ENCODE measurements around the gene UROC1. TPM values are rescaled to one million over a fixed set of nuclear protein-coding genes. Genes with fewer than 3 reads are reported as not detected.

Gene UROC1
- total RNA-seq, 1 donor from 2014 or later, result not detected

GRCh38 chr3:126468028-126468891 is 49.3 kb downstream of the UROC1 start:
- TF ChIP-seq CTCF (IDR thresholded peaks at IDR 0.05), result no peak
- Mint-ChIP-seq H3K27ac (no peak overlapping the region), H3K9me3 (no peaks in the 10 kb centered on the region), H3K36me3 (ENCODE audit: low read depth) (peaks cover 91% of the 10 kb centered on the region), H3K4me3 (no peak overlapping the region), H3K27me3 (no peaks in the 10 kb centered on the region), H3K4me1 (peaks cover 19% of the 10 kb centered on the region)
- no peak for DNase-seq
- intact Hi-C loops (cut with micrococcal nuclease), result no loop called here
- ChIA-PET POLR2A (no interaction called here), CTCF (no interaction called here)
- no peak for ATAC-seq (ENCODE audit: low read depth)

- no peak for TF ChIP-seq CTCF (IDR thresholded peaks at IDR 0.05)
- intact Hi-C loops (cut with micrococcal nuclease), result no loop called here
- ChIA-PET CTCF (no interaction called here), POLR2A (no interaction called here)
- H3K4me1 Mint-ChIP-seq, result peaks cover 13% of the 10 kb centered on the region
- no peak overlapping the region for H3K27ac Mint-ChIP-seq
- no peak overlapping the region for H3K4me3 Mint-ChIP-seq
- H3K9me3 Mint-ChIP-seq, result no peaks in the 10 kb centered on the region
- ATAC-seq (ENCODE audit: low read depth), result no peak
- no peak for DNase-seq
- H3K27me3 Mint-ChIP-seq, result no peaks in the 10 kb centered on the region
- peaks cover 91% of the 10 kb centered on the region for H3K36me3 Mint-ChIP-seq (ENCODE audit: low read depth)
Measured at GRCh38 chr3:126467611-126467955, 50.0 kb downstream of the UROC1 start.

GRCh38 chr3:126466886-126467610 is 50.5 kb downstream of the UROC1 start:
- CTCF ChIA-PET, result no interaction called here
- Mint-ChIP-seq H3K36me3 (ENCODE audit: low read depth) (peaks cover 91% of the 10 kb centered on the region), H3K27me3 (no peaks in the 10 kb centered on the region), H3K4me3 (no peak overlapping the region), H3K9me3 (no peaks in the 10 kb centered on the region), H3K4me1 (peaks cover 7% of the 10 kb centered on the region), H3K27ac (no peak overlapping the region)
- no peak for DNase-seq
- intact Hi-C loops (cut with micrococcal nuclease), result no loop called here
- POLR2A ChIA-PET, result no interaction called here
- TF ChIP-seq CTCF (IDR thresholded peaks at IDR 0.05), result no peak
- no peak for ATAC-seq (ENCODE audit: low read depth)

GRCh38 chr3:126465928-126466544 is 51.5 kb downstream of the UROC1 start:
- CTCF ChIA-PET, result no interaction called here
- peaks cover 4% of the 10 kb centered on the region for H3K4me1 Mint-ChIP-seq

More at GRCh38 chr3:126465928-126466544, 51.5 kb downstream of the UROC1 start:
- Mint-ChIP-seq H3K36me3 (ENCODE audit: low read depth) (peaks cover 93% of the 10 kb centered on the region), H3K27me3 (no peaks in the 10 kb centered on the region), H3K4me3 (no peak overlapping the region), H3K27ac (no peak overlapping the region), H3K9me3 (no peaks in the 10 kb centered on the region)
- POLR2A ChIA-PET, result interaction anchor here (1.8 kb wide), 1 partner anchor 8 kb away, joined by 5 read pairs; no protein-coding TSS in a partner anchor
- TF ChIP-seq CTCF (IDR thresholded peaks at IDR 0.05), result no peak
- DNase-seq, result no peak
- intact Hi-C loops (cut with micrococcal nuclease), result no loop called here
- no peak for ATAC-seq (ENCODE audit: low read depth)
